Liver (tissue), 2 donors: ENCODE data around the gene TCHHL1.

ENCODE experiments used
- RXRA ChIP-seq, 2 donors: IDR thresholded peaks; 2 replicates each; pipeline ENCODE4 v1.6.1; 2017 to 2018; ENCODE audit warnings: antibody characterized with exemption in 2 of 2, mild to moderate bottlenecking in 1 of 2
- TF ChIP-seq, protein P1 (sequence below): IDR thresholded peaks from 2 replicates; pipeline ENCODE4 v1.6.1; 2016; ENCODE audit warnings: antibody characterized with exemption, mild to moderate bottlenecking
- donor health status: healthy.

DNA sequence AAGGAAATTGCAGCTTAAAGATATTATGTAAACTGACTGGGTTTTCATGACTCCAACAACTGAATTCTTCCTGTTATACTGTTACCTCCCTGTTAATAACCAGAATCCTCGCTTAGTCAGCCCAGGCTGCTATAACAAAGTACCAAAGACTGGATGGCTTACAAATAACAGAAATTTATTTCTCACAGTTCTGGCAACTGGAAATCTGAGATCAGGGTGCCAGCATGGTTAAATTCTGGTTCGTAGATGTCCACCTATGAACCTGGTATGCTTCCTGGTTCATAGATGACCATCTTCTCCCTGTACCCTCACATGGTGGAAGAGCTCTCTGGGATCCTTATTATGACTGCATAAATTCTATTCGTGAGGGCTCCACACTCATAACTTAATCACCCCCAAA, 8.1 kb upstream of the TCHHL1 start:
- no peak for TF ChIP-seq RXRA (IDR thresholded peaks at IDR 0.05)
- TF ChIP-seq, protein P1, sequence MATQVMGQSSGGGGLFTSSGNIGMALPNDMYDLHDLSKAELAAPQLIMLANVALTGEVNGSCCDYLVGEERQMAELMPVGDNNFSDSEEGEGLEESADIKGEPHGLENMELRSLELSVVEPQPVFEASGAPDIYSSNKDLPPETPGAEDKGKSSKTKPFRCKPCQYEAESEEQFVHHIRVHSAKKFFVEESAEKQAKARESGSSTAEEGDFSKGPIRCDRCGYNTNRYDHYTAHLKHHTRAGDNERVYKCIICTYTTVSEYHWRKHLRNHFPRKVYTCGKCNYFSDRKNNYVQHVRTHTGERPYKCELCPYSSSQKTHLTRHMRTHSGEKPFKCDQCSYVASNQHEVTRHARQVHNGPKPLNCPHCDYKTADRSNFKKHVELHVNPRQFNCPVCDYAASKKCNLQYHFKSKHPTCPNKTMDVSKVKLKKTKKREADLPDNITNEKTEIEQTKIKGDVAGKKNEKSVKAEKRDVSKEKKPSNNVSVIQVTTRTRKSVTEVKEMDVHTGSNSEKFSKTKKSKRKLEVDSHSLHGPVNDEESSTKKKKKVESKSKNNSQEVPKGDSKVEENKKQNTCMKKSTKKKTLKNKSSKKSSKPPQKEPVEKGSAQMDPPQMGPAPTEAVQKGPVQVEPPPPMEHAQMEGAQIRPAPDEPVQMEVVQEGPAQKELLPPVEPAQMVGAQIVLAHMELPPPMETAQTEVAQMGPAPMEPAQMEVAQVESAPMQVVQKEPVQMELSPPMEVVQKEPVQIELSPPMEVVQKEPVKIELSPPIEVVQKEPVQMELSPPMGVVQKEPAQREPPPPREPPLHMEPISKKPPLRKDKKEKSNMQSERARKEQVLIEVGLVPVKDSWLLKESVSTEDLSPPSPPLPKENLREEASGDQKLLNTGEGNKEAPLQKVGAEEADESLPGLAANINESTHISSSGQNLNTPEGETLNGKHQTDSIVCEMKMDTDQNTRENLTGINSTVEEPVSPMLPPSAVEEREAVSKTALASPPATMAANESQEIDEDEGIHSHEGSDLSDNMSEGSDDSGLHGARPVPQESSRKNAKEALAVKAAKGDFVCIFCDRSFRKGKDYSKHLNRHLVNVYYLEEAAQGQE, result no peak
